OCI-M2 (cell line): ENCODE results near the gene LIFR.

Source experiments
- DNase-seq: peaks from one replicate; lab custom pipeline; 2025; ENCODE audit not compliant: unreplicated experiment; lab: John Stamatoyannopoulos, UW

The LIFR gene

DNA sequence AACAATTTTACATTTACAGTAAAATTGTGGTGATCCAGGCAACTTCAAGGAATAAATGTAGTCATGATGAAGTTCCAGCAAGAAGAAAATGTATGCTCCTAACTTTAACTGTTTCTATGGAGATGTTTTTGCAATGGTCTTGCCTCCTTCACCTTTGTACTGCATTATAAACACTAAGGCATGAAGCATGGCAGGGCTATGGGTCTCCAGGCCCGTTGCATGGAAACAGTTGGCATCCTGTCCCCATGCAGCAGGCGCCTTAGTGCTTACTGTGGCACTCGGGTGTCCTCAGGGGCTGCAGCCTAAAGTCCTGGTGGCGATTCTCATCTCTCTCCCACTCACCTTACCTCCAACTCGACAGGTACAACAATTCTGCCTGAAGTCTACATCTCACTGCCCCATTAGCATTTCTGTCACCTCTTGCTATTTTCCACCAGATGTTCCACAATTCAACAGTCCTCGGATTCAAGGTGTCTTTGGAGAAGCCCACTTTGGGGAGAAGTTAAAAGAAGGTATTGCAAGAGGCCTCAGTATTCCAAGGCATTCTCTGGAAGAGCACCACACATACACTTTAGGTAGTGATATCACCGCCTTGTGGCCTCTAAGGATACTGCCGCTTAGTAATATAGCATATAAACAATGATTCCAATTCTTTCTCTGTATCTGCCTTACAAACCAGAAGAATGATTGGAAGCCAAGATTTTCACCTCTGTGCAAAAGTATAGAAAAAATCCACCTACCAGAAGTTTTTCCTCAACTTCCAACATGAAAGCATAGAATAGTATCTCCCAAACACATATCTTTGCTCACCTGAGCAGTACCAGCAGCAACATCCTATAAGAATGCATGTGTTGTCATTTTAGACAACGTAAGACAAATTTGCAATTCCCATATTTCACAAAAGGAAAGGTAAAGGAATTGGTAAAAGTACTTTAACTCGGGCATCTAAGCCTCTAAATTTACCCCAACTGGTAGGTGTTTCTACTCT lies 5.1 kb downstream of the LIFR start:
- DNase-seq: no peak

DNA sequence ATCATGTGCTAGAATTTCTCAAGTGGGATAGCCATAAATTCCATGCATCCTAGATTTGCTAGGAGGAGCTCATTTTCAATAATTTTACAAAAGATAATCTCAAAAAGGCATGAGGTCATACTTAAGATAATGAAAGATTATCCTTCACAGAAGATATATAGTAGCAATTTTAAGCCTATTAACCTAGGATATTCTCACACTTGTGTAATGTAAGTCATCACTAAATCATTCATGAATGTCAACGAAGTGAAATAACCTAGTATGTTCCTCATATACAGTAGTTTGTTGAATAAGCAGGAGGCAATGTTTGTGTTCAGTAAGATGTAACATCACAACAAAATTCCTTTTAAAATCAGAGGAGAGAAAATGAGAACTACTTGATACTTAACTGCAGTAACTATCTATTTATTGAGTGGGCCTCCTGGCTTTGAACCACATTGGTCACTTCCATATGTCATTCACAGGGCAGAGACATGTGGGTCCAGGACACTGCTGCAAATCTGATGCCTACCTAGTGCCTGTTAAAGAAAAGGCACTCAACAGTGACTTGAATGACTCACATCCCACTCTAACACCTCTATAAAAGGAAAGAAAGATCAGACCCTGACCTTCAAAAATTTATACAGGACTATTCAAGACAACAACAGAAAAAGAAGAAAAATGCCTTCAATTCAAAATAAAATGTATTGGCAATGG lies 8.2 kb downstream of the LIFR start:
- no peak for DNase-seq

DNA sequence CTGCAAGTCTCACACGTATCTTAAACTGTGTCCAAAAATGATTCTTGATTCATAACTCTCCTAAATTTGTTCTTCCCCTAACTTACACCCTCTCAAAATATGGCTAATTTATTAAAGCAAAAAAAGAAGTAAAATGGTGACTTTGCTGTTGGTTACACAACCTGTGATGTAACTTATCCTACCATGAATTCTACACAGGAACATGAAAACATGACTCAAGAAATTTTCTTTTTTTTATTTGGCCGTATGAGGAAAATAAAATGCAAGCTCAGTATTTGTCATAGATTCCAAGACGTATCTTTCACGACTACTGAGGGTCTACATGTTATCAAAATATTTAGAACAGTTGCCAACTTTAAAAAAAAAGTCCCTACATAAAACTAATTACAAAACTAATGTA lies 9.2 kb downstream of the LIFR start:
- DNase-seq: no peak

DNA sequence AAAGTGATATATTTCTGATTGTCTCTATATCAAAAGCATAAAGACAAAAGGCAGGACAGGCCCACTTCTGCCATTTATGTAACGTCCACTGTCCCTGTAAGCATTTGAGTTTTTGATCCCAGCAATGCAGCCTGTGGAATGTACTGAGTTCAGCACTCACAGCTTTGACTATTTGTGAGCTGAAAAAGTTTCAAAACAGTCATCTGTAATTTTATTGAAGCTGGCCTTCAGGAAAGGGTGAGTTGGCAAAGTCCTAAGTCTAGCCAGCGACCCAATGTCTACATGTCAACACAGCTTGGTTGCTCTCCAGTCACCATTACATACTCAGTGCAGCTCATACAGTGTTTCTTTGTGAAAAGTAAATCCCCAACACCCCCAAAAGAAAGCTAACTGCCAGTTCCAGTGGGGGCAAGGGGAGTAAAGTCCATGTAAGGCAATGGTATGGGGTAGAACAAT lies 9.7 kb downstream of the LIFR start:
- no peak for DNase-seq

DNA sequence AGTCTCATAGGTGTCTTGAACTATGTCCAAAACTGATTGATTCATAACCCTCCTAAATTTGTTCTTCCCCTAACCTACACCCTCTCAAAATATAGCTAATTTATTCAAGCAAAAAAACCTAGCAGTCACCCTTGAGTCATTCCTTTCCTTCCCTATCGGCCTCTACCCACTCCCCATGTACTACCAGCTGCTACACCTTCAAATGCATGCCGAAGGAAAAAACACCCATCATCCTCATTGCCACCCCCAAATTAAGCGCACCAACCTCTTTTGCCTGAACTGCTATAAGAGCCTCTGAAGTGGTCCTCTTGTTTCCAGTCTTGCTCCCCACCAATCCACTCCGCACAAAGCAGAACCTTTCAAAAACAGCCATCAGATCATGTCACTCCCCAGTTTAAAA lies 12.6 kb downstream of the LIFR start:
- no peak for DNase-seq

DNA sequence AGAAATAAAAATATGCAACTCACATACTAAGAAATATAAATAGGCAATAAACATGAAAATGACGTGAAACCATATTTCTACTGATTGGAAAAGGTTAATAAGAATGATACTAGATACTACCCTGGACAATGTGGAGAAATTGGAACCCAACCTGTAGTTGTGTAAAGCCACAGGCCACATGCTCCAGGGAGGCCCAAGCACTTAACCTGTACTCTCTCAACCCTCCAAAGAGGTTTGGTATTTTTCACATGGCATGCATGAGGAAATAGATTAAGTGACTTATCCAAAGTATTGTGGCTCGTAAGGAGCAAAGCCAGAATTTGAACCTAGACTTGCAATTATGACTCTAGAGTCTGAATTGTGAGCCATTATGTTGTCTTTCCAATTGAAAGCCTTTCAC lies 13.4 kb downstream of the LIFR start:
- DNase-seq: no peak

DNA sequence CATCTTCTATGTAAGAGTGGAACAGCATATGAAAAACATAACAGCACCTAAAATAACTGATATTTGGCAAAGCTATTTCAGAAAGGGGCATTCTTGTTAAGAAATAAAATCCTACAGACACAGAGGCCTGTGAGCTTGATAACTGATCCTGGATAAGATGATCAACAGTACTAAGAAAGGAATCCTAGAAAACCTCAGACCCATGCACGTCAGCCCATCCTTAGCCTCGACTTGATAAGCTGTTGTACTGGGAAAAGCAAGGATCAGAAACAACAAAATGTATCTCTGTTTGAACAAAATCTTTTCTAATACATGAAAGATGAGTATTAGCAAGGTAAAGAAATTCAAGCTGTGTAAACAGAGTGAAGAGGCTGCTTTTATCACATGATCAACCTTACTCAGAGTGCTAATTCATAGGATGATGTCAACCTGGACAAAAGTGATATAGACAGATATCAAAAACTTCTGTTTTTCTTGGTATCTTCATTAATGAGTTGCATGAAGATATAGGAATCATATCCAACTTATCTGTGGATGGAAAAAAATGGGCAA lies 15.2 kb downstream of the LIFR start:
- DNase-seq: no peak

DNA sequence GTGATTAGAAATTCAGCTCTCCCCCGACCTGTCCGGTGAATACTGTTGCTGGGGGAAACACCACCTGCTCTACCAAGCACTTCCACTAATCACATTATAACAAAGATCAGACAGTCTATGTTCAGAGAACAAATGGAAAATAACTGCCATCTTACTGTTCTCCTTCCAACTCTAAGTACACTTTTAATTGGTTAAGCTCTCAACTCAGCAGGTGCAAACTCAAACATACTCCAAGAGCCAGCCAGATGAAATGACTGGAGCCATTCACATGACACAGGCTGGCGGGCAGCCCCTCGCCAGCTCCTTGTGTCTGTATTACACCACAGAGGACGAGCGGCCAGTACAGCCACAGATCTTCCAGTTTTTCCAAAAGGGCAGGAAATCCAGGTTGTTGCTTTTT lies 16.1 kb downstream of the LIFR start:
- no peak for DNase-seq

DNA sequence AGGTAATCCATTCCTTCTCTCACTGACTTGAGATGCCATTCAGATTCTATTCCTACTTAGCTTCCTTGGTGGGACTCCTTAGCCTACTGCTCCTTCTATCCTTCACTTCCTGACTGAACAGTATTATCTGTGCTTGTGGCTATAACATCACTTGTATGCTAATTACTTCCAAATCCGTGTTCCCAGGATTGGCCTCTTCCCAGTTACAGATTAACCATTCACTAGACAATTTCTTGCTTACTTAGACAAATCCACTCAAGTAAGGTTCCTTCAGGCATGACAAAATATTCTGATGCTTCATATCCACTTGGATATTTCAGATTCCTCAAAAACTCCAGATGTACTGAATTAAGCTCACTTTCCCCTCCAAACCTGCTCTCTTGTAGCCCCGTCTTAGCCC lies 18.3 kb downstream of the LIFR start:
- no peak for DNase-seq

DNA sequence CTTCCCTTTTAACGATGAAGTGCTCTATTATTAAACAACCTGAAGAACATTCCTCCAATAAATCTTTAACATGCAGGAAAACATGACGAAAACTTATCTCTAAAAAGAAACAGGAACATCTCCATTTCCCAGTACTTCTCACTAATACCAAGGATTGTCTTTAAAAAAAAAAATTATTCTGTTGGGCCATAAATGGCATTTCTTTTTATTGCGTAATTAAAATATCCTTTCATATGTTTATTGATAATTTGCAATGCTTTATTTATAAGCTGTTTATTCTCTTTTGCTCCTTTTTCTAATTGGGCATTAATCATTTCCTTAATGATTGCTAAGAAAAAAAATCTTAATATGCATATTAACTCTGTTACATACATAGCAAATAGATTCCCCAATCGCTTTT lies 18.9 kb downstream of the LIFR start:
- no peak for DNase-seq

DNA sequence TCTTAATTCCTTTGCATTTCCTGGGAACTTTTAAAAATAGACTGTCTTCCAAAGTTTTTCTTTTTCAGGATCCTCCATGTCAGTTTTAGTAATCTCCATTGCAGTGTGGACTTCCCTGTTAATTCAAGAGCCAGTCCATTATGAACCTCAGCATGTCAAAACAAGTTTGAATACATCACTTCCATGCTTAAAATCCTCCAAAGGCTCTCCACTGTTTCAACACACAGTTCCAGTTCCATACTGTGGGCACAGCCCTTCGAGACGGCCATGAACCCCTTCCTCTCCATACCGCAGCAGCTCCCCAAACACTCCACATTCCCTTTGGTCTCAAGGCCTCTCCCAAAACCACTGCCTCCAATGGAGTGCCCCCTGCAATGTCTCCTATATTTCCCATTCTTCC lies 19.5 kb downstream of the LIFR start:
- no peak for DNase-seq

DNA sequence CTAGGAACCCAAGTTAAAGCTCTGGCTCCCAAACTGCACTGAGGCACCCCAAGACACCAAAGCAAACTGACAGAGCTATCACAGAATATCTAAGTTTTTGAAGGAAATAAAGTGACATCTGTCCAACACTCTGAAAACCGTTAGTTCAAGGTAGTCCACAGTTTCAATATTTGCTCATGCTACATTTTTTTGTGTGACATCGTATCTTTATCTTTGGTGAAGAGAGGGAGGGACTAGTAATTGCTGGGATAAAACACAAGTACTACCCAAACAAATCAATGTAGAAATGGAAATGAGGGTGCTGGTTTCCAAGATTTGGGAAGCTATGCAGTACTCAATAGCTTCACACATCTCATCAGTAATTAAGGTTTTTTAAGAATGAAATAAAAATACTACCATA lies 20.6 kb downstream of the LIFR start:
- DNase-seq: no peak

DNA sequence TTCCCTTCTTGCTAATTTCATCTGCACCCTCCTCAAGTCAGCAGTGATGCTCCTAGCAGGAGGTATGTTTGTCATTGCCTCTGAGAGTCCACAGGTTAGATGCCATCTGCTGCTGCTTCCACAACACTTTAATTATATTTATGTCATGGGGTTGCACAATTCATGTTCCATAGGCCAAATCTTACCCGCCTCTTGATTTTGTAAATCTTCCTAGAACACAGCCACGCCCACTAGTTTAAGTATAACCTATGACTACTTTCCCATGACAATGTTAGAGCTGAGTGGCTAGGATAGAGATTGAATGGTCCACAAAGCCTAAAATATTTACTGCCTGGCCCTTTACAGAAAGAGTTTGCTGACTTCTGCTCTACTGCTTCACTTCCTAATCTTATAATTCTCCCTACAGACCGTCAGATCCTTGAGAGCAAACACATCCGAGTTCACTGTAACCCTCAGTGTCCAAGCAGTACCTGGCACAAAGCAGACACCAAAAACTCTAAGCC lies 21.1 kb downstream of the LIFR start:
- DNase-seq: no peak

DNA sequence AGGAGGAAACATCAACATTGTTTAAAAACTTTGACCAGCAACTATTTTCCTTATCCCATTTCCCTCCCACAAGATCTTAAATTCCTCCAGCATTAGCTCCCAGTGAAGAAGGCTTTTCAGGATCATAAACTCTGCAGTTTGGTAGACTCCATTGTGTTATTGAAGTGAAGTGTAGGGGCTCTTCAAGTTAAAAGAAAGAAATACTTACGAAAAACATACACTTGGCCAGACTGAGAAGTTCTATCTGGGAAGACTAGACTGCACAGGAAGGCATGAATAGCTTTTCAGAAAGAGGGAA lies 22.3 kb downstream of the LIFR start:
- no peak for DNase-seq

DNA sequence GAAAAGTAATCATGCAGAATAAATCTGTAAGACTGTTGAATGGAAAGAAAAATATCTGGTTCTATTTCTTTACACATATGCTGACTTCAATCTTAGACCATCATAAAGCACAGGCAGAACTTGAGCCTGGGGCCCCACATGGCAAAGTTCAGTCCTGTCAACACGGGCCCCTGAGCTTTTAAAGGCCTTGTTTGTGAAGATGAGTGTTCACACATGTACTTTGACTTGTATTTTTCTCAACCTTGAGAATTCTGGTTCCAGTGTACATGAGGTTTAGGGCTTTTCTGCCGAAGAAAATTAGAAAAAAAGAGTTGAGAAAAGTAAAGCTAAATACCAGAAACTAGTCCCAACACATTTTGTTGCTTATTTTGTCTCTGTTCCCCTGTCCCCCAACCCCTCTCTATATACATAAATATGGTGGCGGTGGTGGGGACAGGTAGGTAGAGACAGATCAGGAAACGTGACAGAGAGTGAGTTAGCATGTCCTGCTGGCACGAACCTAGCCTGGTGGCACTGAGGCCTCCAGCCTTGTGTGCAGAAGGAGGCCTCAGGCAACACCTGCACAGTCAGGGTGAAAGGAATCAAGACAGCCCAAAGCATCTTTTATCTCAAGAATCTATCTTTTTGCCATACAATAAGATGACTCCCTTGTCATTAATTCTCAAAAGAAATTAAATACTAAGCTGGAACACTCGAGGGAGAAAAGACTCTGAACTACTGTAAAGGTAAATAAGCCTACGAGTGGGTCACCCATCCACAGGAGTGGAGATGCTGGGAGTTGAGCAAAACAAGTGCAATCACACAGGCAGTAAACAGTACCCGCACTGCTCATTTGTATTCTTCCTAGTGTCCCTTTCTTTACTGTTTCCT lies 22.9 kb downstream of the LIFR start:
- no peak for DNase-seq

DNA sequence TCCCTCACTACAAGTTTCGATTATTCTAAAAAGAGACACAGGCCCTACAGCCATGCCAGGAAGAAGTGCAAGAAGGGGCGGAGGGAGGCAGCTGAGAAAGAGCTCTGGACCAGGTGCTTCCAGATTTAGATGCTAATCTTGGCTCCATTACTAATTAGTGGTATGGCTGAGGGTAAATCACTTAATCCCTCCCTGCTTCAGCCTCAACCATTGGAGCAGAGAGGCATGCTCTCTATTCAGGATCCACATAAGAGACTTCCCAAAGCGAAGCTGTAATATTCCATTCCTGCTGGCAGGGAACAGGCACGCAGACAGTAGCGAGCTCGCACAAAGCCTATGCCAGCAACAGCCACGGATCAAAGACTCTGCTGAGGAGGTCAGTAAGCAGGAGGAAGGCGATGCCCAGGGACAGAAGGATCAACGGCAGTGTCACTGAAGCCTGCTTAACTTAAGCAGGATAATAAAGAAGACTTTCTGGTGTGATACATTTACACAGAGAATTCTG lies 24.2 kb downstream of the LIFR start:
- no peak for DNase-seq

DNA sequence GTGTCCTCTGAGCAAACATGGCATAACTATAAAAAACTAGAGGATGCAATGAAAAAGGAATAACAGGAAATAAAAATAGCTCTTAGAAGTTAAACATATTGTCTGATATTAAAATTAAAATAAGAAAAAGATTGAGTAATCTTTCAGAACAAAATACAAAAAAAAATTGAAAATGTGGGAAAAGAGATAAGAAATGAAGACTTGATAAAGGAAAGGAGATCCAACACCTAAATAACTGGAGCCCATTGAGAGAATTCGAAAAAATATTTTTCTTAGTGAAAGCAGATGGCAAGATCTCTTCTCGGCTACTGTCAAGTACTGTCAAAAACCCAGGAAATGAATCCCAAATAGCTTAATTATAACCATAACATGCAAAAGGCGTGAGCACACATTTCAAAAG lies 24.9 kb downstream of the LIFR start:
- DNase-seq: no peak

DNA sequence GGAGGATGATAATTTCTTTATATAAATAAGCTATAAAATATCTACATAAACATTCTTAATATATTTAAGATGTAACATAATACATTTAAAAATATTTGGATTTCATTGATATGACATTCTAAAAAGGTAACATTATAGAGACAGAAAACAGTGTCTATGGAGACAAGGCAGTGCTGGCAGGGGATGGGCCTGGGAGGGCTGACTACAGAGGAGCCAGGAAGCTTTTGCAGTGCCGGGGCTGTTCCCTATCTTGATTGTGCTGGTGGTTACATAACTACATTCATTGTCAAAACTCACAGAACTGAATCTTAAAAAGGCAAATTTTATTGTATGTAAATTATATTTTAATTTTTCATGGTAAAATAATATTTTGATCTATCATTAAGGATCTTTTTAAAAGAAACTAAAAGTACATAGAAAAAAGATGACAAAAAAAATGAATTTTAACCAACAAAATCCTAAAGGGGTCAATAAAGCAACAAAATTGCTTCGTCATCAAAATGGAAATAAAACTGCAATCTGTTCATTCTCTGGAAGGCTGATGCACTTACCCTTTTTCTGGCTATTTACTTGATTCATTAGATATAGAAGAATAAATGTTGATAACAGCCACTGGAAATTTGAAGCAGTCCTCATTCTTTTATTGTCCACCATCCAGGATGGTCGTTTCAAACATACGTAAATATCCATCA lies 26.3 kb downstream of the LIFR start:
- DNase-seq: no peak

DNA sequence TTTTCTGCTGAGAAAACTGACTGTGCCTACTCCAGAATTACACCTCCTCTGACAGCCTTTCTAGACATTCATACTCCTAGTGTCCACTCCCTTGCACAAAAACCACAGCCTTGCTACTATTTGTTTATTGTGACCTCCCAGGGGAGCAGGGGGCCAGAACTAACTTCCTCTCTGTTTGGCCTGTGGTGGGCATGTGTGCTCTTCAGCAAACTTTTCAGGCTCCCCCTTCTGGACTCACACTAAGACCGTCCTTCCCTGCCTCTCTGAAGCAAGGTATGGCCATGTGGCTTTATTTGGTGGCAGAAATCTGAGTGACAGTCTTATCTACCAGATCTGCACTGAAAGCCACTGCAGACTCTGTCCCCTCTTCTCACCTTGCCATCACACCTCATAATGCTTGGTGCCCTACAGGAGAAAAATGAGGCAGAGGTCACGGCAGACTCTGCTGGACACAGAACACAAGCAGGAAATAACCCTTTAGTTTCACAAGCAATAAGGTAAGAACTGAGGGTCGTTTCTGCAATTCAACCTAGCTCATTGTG lies 28.2 kb downstream of the LIFR start:
- no peak for DNase-seq

DNA sequence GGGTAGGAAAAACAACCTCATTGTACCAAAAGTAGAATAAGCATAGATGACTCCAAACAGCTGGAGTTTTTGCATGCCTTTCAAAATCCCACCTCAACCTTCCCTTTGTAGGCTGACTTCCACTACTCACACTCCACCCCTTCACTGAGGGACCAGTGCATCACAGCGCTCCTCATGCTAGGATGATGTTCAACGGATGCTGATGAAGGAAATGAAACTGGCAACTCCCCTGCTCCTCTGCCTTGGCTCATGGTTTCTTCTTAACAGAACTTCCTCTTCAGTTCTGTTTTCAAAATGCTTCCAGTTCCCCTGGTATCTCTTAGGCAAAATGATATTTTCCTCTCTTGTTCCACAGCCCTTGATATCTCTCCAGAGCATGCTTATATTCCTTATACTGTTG lies 29.0 kb downstream of the LIFR start:
- no peak for DNase-seq
